ENCODE measurements around the gene SUMO2. TPM values are rescaled to one million over a fixed set of nuclear protein-coding genes. Genes with fewer than 3 reads are reported as not detected.
A peak's percentile ranks its signal among the peaks of the same experiment; 100 is the strongest.

SUMO2 gene
- total and polyA plus RNA-seq, 2 of the 13 experiments (the other 11 are each of a cell fraction or from before 2014, with no cell fraction given) = 337 to 553 TPM

- no peak for TF ChIP-seq AGO1 (IDR thresholded peaks at IDR 0.05; ENCODE audit: low read depth, low read length, poor library complexity, severe bottlenecking)
- TF ChIP-seq RXRB (CRISPR knock-in tag; IDR thresholded peaks at IDR 0.05; ENCODE audit: borderline replicate concordance) = peak; percentile 47; the same call in 1 of the 2 replicates
- TF ChIP-seq PTBP1 (IDR thresholded peaks at IDR 0.05; ENCODE audit: low read depth, low read length, poor library complexity, severe bottlenecking) = peak; percentile 30
- TF ChIP-seq, protein P1, sequence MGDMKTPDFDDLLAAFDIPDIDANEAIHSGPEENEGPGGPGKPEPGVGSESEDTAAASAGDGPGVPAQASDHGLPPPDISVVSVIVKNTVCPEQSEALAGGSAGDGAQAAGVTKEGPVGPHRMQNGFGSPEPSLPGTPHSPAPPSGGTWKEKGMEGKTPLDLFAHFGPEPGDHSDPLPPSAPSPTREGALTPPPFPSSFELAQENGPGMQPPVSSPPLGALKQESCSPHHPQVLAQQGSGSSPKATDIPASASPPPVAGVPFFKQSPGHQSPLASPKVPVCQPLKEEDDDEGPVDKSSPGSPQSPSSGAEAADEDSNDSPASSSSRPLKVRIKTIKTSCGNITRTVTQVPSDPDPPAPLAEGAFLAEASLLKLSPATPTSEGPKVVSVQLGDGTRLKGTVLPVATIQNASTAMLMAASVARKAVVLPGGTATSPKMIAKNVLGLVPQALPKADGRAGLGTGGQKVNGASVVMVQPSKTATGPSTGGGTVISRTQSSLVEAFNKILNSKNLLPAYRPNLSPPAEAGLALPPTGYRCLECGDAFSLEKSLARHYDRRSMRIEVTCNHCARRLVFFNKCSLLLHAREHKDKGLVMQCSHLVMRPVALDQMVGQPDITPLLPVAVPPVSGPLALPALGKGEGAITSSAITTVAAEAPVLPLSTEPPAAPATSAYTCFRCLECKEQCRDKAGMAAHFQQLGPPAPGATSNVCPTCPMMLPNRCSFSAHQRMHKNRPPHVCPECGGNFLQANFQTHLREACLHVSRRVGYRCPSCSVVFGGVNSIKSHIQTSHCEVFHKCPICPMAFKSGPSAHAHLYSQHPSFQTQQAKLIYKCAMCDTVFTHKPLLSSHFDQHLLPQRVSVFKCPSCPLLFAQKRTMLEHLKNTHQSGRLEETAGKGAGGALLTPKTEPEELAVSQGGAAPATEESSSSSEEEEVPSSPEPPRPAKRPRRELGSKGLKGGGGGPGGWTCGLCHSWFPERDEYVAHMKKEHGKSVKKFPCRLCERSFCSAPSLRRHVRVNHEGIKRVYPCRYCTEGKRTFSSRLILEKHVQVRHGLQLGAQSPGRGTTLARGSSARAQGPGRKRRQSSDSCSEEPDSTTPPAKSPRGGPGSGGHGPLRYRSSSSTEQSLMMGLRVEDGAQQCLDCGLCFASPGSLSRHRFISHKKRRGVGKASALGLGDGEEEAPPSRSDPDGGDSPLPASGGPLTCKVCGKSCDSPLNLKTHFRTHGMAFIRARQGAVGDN (CRISPR knock-in tag; IDR thresholded peaks at IDR 0.05) = peak; percentile 97
- no peak for TF ChIP-seq HMG20A (CRISPR knock-in tag; IDR thresholded peaks at IDR 0.05; ENCODE audit: borderline replicate concordance)
- TF ChIP-seq MEF2D (CRISPR knock-in tag; IDR thresholded peaks at IDR 0.05) = peak; percentile 6; the same call in 1 of the 2 replicates
- TF ChIP-seq HNF1A (IDR thresholded peaks at IDR 0.05; ENCODE audit: low read depth) = no peak
- peak; percentile 60; the same call in 1 of the 2 replicates for TF ChIP-seq HNF1A (CRISPR knock-in tag; IDR thresholded peaks at IDR 0.05; ENCODE audit: borderline replicate concordance)
- peak; percentile 100 for TF ChIP-seq SAFB2 (CRISPR knock-in tag; IDR thresholded peaks at IDR 0.05; ENCODE audit: borderline replicate concordance, low read depth)
- peak; percentile 73 for TF ChIP-seq ZNF430 (CRISPR knock-in tag; IDR thresholded peaks at IDR 0.05)
- TF ChIP-seq POLR2AphosphoS5 (IDR thresholded peaks at IDR 0.05; ENCODE audit: low read depth, low read length) = peak; percentile 86
- no peak; the same call in 1 of the 2 replicates for TF ChIP-seq NCOA2 (CRISPR knock-in tag; IDR thresholded peaks at IDR 0.05)
- TF ChIP-seq ZBTB38 (CRISPR knock-in tag; IDR thresholded peaks at IDR 0.05) = peak; percentile 72; the same call in 1 of the 2 replicates
- TF ChIP-seq ZBTB14 (CRISPR knock-in tag; IDR thresholded peaks at IDR 0.05) = peak; percentile 82
- TF ChIP-seq ATF7-NPFF (CRISPR knock-in tag; IDR thresholded peaks at IDR 0.05; ENCODE audit: low read depth) = peak; percentile 98
- TF ChIP-seq ZNF674 (CRISPR knock-in tag; IDR thresholded peaks at IDR 0.05; ENCODE audit: low read depth) = 0 out of 2 replicates have a peak, but pooled peaks have one; percentile 81
- no peak; the same call in 1 of the 2 replicates for TF ChIP-seq ZNF138 (CRISPR knock-in tag; IDR thresholded peaks at IDR 0.05; ENCODE audit: low read depth)
- TF ChIP-seq ARID2 (CRISPR knock-in tag; IDR thresholded peaks at IDR 0.05; ENCODE audit: borderline replicate concordance) = peak; percentile 54
- TF ChIP-seq POLR2AphosphoS2 (IDR thresholded peaks at IDR 0.05; ENCODE audit: low read depth, low read length) = no peak
- TF ChIP-seq HMG20B (CRISPR knock-in tag; conservative IDR thresholded peaks at IDR 0.05) = no peak
- TF ChIP-seq KDM1A (CRISPR knock-in tag; IDR thresholded peaks at IDR 0.05) = no peak
Measured at GRCh38 chr17:75131278-75132017, 51.3 kb downstream of the SUMO2 start, which contains the start of gene NT5C (continued).

Data from HepG2 (cell line).